Activated CD8-positive, alpha-beta memory T cell treated with anti-CD3 and anti-CD28 coated beads for 1 hour (primary cell): Measurements from ENCODE around the gene SPARC.
"Not testable (repeated sequence)": the region's sequence is repeated elsewhere in the genome, so short reads cannot be mapped to it uniquely, and the experiment has no call there.

Experiments
- DNase-seq, 2 donors: peaks; one replicate each; pipeline ENCODE4 v3.0.0-alpha.2; 2020; ENCODE audit warnings: low read depth in 1 of 2; ENCODE audit errors: extremely low read depth in 1 of 2

Gene SPARC

GRCh38 chr5:151686674-151687407 lies at the start of gene SPARC:
TSS of gene SPARC (minus strand) at chr5:151686915. CDS start at chr5:151676188, 10,727 bp downstream.
- no peak for DNase-seq

- no peak for DNase-seq
These were observed 48.9 kb upstream of the SPARC start for GRCh38 chr5:151735646-151736045.

- DNase-seq, result no peak
These were observed 47.3 kb upstream of the SPARC start for GRCh38 chr5:151734064-151734408.

GRCh38 chr5:151733358-151734063 lies 46.8 kb upstream of the SPARC start:
- no peak for DNase-seq

GRCh38 chr5:151730381-151730780 lies 43.7 kb upstream of the SPARC start:
- DNase-seq, result no peak

- DNase-seq, result not testable (repeated sequence)
These were observed 42.9 kb upstream of the SPARC start for GRCh38 chr5:151729597-151729996.

GRCh38 chr5:151724360-151724759 lies 37.6 kb upstream of the SPARC start:
- DNase-seq, result no peak

GRCh38 chr5:151722546-151722945 lies 35.8 kb upstream of the SPARC start:
- DNase-seq, result no peak

- no peak for DNase-seq
These were observed 35.2 kb upstream of the SPARC start for GRCh38 chr5:151721812-151722391.

GRCh38 chr5:151721087-151721646 lies 34.5 kb upstream of the SPARC start:
- DNase-seq, result no peak

- DNase-seq, result no peak
These were observed 33.5 kb upstream of the SPARC start for GRCh38 chr5:151720215-151720614.

GRCh38 chr5:151719228-151720000 lies 32.7 kb upstream of the SPARC start:
- DNase-seq, result no peak

- no peak for DNase-seq
These were observed 31.9 kb upstream of the SPARC start for GRCh38 chr5:151718646-151719045.

GRCh38 chr5:151718153-151718552 lies 31.4 kb upstream of the SPARC start:
- no peak for DNase-seq

- no peak for DNase-seq
These were observed 30.7 kb upstream of the SPARC start for GRCh38 chr5:151717416-151717815.

- no peak for DNase-seq
These were observed 22.5 kb upstream of the SPARC start for GRCh38 chr5:151709109-151709735.

GRCh38 chr5:151708126-151708525 lies 21.4 kb upstream of the SPARC start:
- DNase-seq, result no peak

GRCh38 chr5:151707567-151707966 lies 20.9 kb upstream of the SPARC start:
- no peak for DNase-seq

- DNase-seq, result no peak
These were observed 20.2 kb upstream of the SPARC start for GRCh38 chr5:151706906-151707305.

- no peak for DNase-seq
These were observed 17.1 kb upstream of the SPARC start for GRCh38 chr5:151703780-151704179.

GRCh38 chr5:151703227-151703626 lies 16.5 kb upstream of the SPARC start:
- no peak for DNase-seq
